Left hindlimb (tissue), 1 donor: ENCODE results near the gene EPHA8.

Source experiments
- DNase-seq: peaks from one replicate; pipeline ENCODE4 v3.0.0-alpha.2; 2018

EPHA8 gene

DNA sequence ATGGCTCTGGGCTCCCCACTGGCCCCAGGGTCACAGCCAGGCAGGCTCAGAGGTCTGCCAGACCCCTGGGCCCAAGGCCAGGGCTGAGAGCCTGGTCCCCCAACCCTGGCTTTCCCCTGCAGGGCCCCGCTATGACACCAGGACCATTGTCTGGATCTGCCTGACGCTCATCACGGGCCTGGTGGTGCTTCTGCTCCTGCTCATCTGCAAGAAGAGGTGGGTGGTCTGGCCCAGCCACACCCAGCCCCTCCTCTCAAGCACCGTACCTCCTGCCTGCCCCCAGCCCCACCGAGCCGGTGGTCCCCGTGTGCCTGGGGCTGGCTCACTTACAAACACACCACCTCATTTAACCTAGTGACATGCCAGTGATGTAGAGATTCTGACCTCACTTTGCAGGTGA is 31.8 kb downstream of the EPHA8 start:
- DNase-seq, result no peak

DNA sequence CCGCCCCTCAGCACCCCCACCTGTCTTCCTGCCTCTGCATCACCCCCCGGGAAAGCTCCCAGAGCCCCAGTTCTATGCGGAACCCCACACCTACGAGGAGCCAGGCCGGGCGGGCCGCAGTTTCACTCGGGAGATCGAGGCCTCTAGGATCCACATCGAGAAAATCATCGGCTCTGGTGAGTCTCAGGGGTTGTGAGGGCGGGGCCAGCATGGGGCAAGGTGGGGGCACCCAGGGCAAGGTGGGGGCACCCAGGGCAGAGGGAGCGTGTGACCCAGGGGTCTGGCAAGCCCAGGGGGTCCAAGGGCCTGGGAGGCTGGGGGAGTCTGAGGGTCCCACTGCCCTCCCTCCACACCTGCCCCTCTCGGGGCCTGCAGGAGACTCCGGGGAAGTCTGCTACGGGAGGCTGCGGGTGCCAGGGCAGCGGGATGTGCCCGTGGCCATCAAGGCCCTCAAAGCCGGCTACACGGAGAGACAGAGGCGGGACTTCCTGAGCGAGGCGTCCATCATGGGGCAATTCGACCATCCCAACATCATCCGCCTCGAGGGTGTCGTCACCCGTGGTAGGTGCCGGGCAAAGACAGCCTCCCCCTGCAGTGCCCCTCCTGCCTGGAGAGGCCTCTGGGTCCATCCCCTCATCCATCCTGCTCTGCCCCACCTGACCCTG is 34.1 kb downstream of the EPHA8 start:
- DNase-seq, result no peak

DNA sequence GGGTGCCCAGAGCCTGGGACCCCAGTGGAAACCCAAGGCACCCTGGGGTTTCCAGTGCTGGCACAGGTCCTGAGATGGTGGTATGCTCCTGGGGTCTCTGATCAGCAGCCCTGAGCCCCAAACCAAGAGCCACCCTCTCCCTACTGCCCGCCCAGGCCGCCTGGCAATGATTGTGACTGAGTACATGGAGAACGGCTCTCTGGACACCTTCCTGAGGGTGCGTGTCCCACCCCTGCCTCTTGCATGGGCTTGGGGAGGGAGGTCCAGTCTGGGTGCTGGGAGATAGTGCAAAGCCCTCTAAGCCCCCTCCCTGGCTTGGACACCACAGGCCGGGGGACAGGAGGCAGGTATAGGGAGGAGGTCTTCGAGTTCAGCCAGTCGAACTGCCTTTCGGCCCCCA is 34.7 kb downstream of the EPHA8 start:
- DNase-seq, result no peak

DNA sequence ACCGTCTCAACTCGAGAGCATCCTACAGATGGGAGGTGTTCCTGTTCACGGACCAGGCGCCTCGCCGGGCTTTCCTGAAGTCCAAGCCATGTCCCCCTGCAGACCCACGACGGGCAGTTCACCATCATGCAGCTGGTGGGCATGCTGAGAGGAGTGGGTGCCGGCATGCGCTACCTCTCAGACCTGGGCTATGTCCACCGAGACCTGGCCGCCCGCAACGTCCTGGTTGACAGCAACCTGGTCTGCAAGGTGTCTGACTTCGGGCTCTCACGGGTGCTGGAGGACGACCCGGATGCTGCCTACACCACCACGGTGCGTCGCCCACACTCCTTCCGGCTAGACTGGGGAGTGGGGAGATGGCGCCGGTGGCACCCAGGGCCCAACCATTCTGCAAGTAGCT is 35.4 kb downstream of the EPHA8 start:
- no peak for DNase-seq

DNA sequence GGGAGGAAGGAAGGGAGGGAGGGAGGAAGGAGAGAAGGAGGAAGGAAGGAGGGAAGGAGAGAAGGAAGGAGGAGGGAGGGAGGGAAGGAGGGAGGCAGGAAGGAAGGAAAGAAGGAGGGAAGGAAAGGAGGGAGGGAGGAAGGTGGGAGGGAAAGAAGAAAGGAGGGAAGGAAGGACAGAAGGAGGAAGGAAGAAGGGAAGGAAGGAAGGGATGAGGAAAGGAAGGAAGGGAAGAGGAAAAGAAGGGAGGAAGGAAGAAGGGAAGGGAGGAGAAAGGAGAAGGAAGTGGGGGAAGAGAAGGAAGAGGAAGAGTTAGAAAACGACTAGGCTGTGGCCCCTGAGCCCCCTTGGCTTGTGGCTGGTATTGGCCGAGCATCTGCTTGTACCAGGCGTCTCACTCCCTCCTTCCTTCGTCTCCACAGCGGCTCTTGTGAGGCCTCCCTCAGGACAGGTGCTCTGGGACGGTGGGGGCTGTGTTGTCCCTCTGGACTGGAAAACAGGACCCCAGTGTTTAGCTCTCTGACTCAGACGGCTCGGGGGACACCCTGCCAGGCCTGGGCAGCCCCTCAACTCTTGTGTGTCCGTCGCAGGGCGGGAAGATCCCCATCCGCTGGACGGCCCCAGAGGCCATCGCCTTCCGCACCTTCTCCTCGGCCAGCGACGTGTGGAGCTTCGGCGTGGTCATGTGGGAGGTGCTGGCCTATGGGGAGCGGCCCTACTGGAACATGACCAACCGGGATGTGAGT is 37.0 kb downstream of the EPHA8 start:
- DNase-seq, result no peak

DNA sequence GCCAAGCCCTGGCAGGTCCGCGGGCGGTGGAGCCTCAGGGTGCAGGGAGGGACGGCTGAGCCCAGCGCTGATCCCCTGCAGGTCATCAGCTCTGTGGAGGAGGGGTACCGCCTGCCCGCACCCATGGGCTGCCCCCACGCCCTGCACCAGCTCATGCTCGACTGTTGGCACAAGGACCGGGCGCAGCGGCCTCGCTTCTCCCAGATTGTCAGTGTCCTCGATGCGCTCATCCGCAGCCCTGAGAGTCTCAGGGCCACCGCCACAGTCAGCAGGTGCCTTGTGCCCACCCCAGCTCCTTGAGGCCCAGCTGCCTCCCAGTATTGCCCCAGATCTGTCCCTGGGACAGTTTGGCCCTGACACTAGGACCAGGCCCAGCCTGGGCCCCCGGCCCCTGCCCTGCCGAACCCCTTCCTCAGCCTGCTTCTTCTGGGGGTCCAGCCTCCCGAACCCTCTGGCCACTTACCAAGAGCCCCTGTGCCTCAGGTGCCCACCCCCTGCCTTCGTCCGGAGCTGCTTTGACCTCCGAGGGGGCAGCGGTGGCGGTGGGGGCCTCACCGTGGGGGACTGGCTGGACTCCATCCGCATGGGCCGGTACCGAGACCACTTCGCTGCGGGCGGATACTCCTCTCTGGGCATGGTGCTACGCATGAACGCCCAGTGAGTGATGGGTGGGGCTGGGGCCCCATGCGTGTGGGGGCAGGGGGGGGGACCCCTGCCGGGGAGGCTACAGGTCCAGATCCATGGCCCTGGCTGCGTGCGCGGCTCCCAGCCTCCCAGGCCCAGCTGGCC is 37.7 kb downstream of the EPHA8 start:
- DNase-seq, result no peak

DNA sequence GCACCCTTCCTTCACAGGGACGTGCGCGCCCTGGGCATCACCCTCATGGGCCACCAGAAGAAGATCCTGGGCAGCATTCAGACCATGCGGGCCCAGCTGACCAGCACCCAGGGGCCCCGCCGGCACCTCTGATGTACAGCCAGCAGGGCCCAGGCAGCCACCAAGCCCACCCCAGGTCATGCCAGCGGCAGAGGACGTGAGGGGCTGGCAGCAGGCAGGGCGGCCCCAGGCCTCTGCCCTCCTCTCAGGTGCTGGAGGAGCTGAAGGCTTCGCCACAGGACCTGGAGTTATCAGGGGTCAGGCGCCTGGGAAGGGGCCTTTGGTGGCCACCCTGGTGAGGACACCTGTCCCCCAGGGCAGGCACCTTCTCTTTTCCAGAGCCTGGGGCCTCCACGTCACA is 38.3 kb downstream of the EPHA8 start:
- DNase-seq, result no peak

DNA sequence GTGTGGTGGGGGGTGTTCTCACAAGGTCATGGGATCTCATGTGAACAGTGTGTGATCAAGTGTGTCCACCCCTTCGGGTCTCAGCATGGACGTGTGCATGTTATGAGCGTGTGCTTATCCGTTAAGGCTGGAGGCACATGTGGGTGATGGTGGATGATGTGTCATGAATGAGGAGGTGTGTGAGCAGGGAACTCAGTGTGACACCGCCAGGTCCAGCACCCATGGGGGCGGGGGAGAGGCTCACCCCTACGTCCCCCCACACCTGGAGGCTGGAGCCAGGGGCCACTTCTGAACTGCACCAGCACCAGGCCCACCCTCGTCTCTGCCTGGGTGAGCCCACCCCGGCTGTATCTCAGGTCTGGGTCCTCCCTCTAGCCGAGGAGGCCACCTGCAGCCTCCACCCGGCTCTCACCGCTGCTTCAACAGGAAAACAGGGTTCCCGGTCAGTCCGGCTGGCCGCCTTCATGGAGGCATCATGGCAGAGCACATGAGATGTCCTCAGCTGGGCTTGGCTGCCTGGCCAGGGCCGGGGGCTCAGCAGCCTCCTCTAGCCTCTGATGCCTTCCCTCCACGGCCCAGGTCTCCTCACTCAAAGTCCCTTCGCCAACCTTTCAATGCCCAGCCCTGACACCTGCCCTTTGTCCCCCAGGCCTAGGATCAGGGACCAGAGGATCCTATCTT is 38.9 kb downstream of the EPHA8 start:
- DNase-seq, result no peak

DNA sequence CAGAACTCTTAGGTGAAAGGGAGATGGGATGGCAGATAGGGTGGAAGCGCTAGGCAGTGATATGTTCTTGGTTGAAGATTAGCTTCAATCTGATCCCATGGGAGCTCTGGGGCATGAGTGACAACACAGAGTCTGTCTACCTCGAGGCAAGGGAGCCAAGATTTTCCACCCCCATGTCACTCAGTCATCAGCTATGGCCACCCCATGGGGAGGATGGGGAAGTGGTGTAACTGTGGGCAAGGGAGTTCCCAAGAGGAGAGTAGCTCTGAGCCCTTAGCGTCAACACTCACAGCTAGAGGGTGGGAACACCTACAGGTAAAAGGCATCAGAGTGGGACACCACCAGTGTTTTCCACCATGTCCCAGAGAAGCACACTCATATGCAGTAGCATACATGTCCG is 42.9 kb downstream of the EPHA8 start:
- DNase-seq, result no peak

DNA sequence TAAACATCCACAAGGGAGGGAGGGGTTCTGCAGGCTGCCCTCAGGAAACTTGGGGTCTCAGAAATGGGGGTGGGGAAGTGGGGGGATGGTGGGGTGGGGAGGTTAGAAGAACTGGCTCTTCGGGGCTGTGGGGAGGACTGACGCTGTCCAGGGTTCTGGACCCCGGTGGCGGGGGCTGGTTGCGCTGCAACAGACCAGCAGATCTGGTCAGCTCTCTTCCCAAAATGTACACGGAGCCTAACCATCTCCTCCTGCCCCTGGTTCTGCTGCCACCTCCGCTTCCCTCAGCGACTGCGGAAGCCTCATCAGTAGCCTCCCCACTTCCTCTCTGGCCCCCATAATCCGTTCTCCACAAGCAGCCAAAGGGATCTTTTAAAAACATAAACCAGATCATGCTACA is 43.9 kb downstream of the EPHA8 start:
- peak; percentile 38 for DNase-seq

DNA sequence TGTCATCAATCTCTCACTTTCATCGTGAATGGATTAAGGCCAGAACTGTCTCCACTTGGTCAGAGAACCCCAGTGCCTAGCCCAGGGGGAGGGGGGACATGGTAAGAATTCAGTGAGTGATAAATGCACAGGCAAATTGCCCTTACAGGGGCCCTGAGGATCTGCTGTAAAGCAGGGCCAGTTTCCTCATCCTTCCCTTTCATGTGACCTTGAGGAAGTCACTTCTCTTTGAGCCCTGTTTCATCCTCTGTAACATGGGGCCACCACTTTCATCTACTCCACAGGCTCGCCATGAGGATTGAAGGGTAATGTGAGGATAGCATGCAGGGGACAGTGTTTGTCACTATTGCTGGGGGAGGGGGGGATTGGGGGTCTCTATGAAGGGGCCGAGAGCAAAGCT is 45.1 kb downstream of the EPHA8 start:
- no peak for DNase-seq

DNA sequence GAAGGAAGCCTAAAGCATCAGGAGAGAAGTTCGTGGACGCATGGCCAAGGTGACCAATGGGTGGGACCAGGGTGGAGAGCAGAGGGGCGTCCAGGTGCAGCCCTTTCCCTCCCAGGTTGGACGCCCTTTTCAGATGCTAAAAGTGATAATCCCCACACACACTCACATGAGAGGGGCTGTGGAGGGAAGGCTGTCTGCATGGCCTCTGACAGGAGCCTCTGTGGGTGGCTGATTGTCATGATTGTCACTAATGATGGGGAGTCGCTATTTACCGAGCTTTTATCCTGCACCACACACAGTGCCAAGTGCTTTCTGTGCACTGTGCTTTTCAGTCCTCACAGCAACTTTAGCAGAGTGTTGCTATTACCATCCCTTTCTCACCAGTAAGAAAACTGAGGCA is 46.0 kb downstream of the EPHA8 start:
- no peak for DNase-seq

DNA sequence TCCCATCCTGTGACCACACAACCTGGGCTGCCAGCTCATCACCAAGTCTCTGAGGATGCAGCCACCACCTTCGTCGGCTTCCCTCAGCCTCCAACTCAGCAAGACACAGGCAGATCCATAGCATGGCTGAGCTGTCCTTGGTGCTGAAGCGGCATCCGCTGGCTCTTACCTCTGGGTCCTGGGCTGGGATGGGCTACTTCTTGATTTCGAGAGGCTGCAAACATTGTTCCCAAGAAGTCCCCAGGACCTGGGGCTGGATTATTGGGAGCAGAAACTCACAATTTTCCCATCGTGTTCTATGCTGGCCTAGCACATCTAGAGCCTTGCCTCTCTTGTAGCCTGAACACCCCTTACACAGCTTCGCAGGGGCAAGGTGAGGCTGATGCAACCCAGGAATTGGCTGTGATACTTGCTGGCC is 48.2 kb downstream of the EPHA8 start:
- DNase-seq, result peak; percentile 69

DNA sequence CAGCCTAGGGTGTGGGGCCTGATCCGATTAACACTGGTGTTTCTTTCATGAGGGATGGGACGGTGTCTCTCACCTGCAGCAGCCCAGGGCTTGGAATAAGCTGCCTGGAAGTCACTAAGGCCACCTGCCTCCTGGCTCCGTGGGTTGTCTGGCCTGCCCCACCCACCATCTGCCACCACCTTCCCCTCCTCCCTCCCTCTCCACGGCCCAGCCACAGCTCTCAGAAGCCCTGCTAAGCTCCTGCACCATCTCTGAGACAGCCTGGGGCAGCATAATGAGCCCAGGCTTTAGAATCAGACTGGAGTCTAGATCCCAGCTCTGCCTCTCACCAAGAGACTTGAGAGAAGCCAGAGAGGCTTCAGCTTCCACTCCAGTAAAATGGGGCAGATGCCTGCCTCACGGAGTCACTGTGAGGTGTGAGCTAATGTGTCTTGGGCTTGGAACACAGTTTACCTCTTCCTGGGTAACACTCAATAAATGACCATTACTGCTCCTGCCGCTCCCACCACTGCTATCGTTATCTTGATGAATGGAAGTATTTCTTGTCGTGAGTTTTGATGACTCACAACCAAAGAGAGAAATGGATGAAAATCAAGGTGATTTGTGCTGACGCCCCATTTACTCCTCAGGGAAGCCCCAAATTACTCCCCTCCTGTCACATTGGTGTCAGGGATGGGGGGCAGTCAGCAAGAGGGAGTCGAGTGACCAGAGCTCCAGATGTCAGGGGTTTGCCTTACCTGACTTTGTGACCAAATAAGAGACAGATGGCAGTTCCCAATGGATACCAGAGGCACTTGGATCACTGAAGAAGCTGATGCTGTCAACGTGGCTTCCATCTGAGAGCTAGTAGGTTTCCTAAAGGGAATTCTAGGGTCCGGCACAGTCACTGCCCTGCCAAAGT is 49.6 kb downstream of the EPHA8 start:
- no peak for DNase-seq

DNA sequence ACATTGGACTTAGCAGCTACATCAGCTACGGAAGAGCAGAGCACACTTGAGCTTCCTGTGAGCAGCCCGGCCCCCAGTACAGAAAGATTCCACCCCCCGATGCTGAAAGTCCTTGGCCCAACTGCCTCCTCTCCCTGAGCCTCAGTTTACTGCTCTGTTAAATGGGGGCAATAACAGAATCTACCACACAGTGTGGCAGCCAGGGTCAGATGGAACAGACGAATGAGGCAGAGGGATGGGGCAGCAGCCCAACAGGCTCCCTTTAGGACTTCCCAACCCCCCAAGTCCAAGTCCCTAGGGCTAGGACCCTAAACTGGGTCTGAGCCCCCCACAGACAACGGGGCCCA is 50.3 kb downstream of the EPHA8 start:
- no peak for DNase-seq

DNA sequence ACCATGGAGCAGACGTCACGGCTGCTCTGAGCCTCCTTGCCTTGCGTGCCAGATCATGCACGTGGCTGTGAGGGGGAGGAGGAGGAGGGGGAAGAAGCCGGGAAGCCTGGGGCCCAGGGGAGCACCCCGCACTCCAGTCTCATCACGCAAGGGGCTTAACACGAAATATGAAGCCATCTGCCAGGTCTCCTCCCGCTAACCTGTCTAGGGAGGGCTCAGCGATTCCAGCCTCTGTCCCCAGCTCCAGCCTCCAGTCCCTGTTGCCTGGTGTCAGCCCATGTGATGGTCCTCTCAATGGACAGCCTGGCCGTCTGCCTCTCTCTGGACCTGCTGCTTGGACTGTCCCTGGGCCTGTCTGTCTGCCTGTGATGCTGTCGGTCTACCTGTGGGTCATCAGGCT is 50.7 kb downstream of the EPHA8 start:
- no peak for DNase-seq

DNA sequence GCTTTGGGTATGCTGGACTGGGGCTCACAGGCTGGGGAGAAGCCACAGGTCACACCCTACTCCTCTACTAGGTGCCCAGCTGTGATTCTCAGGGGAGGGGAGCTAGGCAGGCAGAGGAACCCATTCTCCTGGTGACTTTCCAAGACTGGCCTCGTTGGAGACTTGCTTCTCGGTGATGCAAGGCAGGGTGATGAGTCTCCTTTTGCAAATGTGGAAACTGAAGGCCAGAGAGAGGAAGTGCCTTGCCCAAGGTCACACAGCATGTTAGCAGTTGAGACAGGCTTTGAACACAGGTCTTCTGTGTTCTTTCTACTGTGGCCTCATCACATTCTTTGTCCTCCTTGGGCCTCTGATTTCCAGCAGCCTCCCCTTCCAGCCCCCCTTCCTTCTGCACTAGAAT is 52.6 kb downstream of the EPHA8 start:
- DNase-seq, result no peak

DNA sequence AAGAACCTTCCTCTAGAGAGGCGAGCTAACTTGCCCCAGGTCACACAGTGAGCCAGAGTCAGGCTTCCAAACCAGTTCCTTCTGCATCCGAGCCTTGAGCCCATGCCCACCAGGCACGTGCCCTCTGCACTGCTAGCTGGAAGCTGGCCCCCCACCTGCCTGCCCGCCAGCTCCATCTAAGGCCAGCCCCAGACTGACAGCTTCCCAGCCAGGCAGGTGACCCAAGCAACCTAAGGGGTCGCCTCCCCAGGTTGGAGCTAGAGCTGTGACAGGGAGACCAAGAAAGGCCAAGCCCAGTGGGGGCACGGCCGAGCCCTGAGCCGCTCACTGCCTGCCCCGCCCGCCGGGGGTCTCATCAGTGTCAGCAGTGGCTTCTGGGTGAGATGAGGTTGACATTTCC is 53.3 kb downstream of the EPHA8 start:
- DNase-seq, result no peak

DNA sequence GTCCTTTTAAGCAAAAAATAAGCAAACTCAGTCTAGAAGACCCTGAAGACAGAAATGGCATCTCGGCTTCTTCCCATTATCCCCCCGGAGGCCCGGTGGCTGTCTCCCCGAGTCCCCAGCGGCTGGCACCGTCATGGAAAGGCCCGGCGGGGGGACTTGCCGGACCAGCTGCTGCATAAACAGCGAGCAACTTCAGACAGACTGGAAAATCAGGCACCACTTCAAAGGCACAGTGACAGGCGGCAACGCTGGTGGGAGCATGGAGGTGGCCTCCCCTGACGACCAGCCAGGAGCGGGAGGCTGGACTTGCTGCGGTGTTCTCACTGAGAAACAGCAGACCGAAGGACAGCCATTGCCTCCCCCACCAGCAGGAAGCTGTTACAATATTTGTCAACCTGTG is 54.8 kb downstream of the EPHA8 start:
- no peak for DNase-seq

DNA sequence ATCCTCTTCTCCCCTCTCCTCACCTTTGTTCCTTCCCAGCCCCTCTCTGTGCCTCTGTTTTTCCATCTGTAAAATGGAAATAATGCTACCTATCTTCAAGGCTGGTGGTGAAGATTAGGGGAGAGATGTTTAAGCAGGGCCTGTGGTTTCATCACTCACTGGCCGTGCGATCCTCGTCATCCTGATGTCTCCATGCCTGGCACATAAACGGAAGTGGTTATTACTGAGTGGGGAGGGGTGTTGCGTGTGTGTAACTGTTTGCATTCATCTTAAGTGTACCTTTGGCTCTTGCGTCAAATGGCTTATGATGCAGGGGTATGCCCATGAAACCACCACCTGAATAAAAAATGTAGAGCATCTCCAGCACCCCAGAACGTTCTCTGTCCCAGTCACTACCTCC is 56.0 kb downstream of the EPHA8 start:
- DNase-seq, result no peak

DNA sequence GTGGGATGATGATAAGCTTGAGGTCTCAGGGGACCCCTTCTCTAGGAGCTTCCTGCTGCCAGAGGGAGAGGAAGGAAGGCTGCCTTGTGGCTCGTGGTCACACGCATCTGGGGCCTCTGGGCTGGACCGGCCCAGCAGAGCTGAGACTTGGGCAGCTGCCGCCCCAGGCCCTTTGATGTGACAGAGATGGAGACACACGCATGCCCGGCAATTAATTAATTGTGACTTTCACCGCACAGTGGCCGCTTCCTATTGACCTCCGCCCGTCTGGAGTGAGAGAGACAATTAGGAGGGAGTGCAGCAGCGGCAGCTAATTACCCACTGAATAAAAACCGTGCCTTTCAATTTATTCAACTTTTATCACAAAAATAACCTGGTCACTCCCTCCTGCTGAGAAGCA is 56.5 kb downstream of the EPHA8 start:
- DNase-seq, result no peak

DNA sequence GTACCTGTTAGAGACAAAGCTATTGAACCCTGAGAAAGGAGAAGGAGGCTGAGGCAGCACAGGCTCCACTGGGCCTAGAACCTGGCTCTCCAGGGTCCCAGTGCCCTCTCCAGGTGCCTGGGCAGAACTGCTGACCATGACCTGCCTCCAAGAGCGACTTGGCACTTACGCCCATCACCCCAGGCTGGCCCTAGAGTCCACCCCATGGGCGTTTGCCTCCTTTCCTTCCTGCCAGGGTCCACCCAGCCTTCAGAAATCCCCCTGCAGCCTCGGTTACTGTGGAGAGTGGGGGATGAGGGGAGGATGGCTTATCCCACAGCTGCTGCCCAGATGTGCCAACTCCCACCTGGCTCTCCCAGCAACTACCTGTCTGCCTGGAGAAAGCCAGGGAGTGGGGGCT is 58.5 kb downstream of the EPHA8 start:
- no peak for DNase-seq
